Activated T-helper 1 cell treated with anti-CD3 and anti-CD28 coated beads, Interleukin-12 subunit alpha, Interleukin-12 subunit beta, Interleukin-2, Interleukin-4 antibody, amounts not matched to agents 30 ng/mL and 10 ng/mL and 1 ng/mL, durations not matched to agents 14 hours and 24 hours and 36 hours (primary cell): ENCODE data around the gene CEACAM16. TPM values are rescaled to one million over a fixed set of nuclear protein-coding genes. Genes with fewer than 3 reads are reported as not detected.

Experiments used
- DNase-seq: peaks from one replicate; pipeline ENCODE4 v3.0.0; 2021; ENCODE audit warnings: low spot score
- H3K27ac Mint-ChIP-seq: one replicate; pipeline ENCODE4 v1.8.0; 2021; ENCODE audit warnings: mild to moderate bottlenecking, mixed read lengths
- H3K27me3 Mint-ChIP-seq: one replicate; pipeline ENCODE4 v1.8.0; 2022; ENCODE audit warnings: mild to moderate bottlenecking, moderate library complexity, mixed read lengths; ENCODE audit not compliant: insufficient read depth
- H3K36me3 Mint-ChIP-seq: one replicate; pipeline ENCODE4 v1.8.0; 2021; ENCODE audit warnings: low read depth, mixed read lengths
- H3K4me1 Mint-ChIP-seq: one replicate; pipeline ENCODE4 v1.8.0; 2021; ENCODE audit warnings: low read depth, mixed read lengths
- H3K4me3 Mint-ChIP-seq: one replicate; pipeline ENCODE4 v1.8.0; 2021; ENCODE audit warnings: mild to moderate bottlenecking, moderate library complexity, mixed read lengths
- H3K9me3 Mint-ChIP-seq: one replicate; pipeline ENCODE4 v1.8.0; 2021; ENCODE audit warnings: mixed read lengths
- intact Hi-C: fragments of 100-400 bp; cut with micrococcal nuclease; formaldehyde crosslinking; loops from one replicate; pipeline ENCODE4 v1.15.1; 2024
- total RNA-seq: library from RNA; stranded (reverse); gene quantifications from 2 replicates; pipeline ENCODE4 v1.2.3, GENCODE V29; 2022

CEACAM16 gene
- total RNA-seq, 1 donor from 2014 or later, result not detected

DNA sequence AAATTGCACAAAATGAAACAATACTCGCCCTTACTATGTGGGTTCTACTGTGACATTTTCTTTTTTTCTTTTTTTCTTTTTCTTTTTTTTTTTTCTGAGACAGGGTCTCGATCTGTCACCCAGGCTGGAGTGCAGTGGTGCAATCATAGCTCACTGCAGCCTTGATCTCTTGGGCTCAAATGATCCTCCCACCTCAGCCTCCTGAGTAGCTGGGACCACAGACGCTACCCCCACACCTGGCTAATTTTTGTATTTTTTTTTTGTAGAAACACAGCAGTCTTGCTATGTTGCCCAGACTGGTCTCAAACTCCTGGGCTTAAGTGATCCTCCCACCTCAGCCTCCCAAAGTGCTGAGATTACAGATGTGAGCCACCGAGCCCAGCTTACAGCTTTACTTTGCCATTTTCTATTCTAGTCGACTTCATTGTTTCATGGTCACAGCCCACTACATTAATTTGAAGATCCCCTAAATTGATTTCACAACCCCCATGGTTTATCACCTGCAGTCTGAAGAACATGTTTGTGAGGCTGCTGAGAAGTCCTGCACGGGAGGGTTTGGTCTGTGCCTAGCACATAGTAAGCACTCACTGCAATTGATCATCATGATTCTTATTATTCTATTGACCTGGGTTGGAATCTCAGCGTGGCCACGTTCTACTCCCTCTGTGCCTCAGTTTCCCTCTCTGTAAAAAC lies 53.3 kb downstream of the CEACAM16 start:
- peaks cover 60% of the 10 kb centered on the region for H3K4me1 Mint-ChIP-seq
- no peaks in the 10 kb centered on the region for H3K27me3 Mint-ChIP-seq
- DNase-seq, result no peak
- H3K27ac Mint-ChIP-seq, result peak overlapping the region; percentile 90
- intact Hi-C loops, result loop anchor here (5.0 kb wide), 1 partner anchor 250 kb away; the partner anchor contains the start of gene RELB
- H3K4me3 Mint-ChIP-seq, result peak overlapping the region; percentile 88
- H3K36me3 Mint-ChIP-seq, result peaks cover 50% of the 10 kb centered on the region
- H3K9me3 Mint-ChIP-seq, result no peaks in the 10 kb centered on the region

DNA sequence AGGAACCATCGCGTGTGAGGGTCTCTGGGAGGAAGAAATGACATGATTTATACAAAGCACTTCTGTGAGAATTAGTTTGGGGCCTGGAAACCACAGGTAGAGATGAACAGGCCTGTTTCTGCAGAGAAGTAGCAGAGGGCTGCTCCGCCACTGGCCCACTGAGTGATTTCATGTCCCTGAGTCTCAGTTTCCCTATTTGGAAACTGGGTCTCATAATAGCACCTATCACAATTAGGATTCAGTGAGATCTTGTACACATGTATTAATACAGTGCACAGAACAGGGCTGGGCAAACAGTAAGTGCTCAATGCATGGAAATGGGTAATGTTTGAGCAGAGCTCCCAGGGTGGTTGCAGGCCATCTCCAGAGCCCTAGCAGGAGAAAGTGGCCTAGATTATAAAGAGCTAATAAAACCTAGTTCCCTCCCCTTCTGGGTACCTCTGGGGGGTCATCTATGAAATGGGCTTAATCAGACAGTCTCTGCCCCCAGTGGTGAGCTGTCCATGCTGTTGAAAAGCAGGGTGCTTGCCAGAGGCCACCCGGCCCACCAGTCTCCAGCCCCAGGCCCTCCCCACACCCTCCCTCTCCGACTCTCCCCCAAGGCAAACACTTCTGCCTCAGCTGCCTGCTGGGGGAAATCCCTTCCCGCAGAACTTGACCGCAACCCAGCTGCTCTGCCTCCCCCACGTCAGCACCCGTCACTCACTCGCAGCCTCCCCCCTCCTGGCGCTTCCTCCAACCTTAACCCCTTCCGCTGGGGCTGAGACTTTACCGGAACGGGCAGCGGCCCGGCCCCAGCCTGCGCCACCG lies 54.1 kb downstream of the CEACAM16 start:
- H3K36me3 Mint-ChIP-seq, result peaks cover 53% of the 10 kb centered on the region
- no peaks in the 10 kb centered on the region for H3K9me3 Mint-ChIP-seq
- peak overlapping the region; percentile 88 for H3K4me3 Mint-ChIP-seq
- peak; percentile 95 for DNase-seq
- H3K4me1 Mint-ChIP-seq, result peaks cover 60% of the 10 kb centered on the region
- H3K27ac Mint-ChIP-seq, result peak overlapping the region; percentile 90
- H3K27me3 Mint-ChIP-seq, result no peaks in the 10 kb centered on the region
- intact Hi-C loops, result loop anchor here (1.0 to 5.0 kb wide), 5 partner anchors 17 to 249 kb away; partner anchors contain the start of gene RELB

GRCh38 chr19:44753626-44753931 lies 54.6 kb downstream of the CEACAM16 start:
- Mint-ChIP-seq H3K27ac (peak overlapping the region; percentile 90), H3K36me3 (peaks cover 56% of the 10 kb centered on the region), H3K4me3 (peak overlapping the region; percentile 88), H3K9me3 (no peaks in the 10 kb centered on the region), H3K4me1 (peaks cover 60% of the 10 kb centered on the region), H3K27me3 (no peaks in the 10 kb centered on the region)
- DNase-seq, result no peak
- intact Hi-C loops, result loop anchor here (1.0 to 5.0 kb wide), 5 partner anchors 17 to 249 kb away; partner anchors contain the start of gene RELB

- intact Hi-C loops, result loop anchor here (1.0 to 5.0 kb wide), 6 partner anchors 16 to 248 kb away; partner anchors contain the start of genes CLPTM1 and RELB
- no peaks in the 10 kb centered on the region for H3K27me3 Mint-ChIP-seq
- H3K4me1 Mint-ChIP-seq, result peaks cover 60% of the 10 kb centered on the region
- H3K27ac Mint-ChIP-seq, result peak overlapping the region; percentile 90
- DNase-seq, result peak; percentile 79
- no peaks in the 10 kb centered on the region for H3K9me3 Mint-ChIP-seq
- H3K36me3 Mint-ChIP-seq, result peaks cover 58% of the 10 kb centered on the region
- H3K4me3 Mint-ChIP-seq, result peak overlapping the region; percentile 88
Measured at GRCh38 chr19:44753932-44754749, 55.2 kb downstream of the CEACAM16 start.

GRCh38 chr19:44754750-44755080 lies 55.8 kb downstream of the CEACAM16 start:
- no peak for DNase-seq
- intact Hi-C loops, result loop anchor here (1.0 to 5.0 kb wide), 2 partner anchors 201 to 248 kb away; partner anchors contain the start of genes CLPTM1 and RELB
- peak overlapping the region; percentile 88 for H3K4me3 Mint-ChIP-seq
- H3K36me3 Mint-ChIP-seq, result peaks cover 56% of the 10 kb centered on the region
- peak overlapping the region; percentile 90 for H3K27ac Mint-ChIP-seq
- H3K4me1 Mint-ChIP-seq, result peaks cover 57% of the 10 kb centered on the region
- no peaks in the 10 kb centered on the region for H3K27me3 Mint-ChIP-seq
- H3K9me3 Mint-ChIP-seq, result no peaks in the 10 kb centered on the region

DNA sequence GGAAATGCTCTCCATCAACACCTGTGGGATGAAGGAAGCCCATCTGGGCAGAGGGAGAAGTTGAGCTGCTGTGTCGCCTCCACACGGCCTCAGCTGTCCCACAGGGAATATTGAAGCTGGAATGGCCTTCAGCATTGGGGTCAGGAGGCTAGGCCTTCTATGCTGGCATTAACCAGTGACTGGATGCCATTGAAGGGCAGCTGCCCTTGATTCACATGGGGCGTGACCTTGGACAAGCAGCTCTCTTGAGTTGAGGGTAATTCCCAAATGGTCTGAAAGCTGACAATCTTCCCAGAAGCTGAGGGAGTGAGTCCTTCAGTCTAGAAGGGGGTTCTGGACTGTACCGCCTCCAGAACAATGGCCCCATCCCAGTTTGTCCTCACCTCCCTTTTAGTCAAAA lies 56.3 kb downstream of the CEACAM16 start:
- H3K4me3 Mint-ChIP-seq, result peak overlapping the region; percentile 88
- peak overlapping the region; percentile 90 for H3K27ac Mint-ChIP-seq
- no peaks in the 10 kb centered on the region for H3K9me3 Mint-ChIP-seq
- no peak for DNase-seq
- peaks cover 59% of the 10 kb centered on the region for H3K36me3 Mint-ChIP-seq
- H3K4me1 Mint-ChIP-seq, result peaks cover 56% of the 10 kb centered on the region
- intact Hi-C loops, result no loop called here
- H3K27me3 Mint-ChIP-seq, result no peaks in the 10 kb centered on the region

GRCh38 chr19:44756089-44756562 lies 57.2 kb downstream of the CEACAM16 start:
- H3K36me3 Mint-ChIP-seq, result peaks cover 57% of the 10 kb centered on the region
- H3K4me1 Mint-ChIP-seq, result peaks cover 47% of the 10 kb centered on the region
- no peaks in the 10 kb centered on the region for H3K27me3 Mint-ChIP-seq
- no peaks in the 10 kb centered on the region for H3K9me3 Mint-ChIP-seq
- H3K27ac Mint-ChIP-seq, result peak overlapping the region; percentile 52
- intact Hi-C loops, result no loop called here
- peak overlapping the region; percentile 22 for H3K4me3 Mint-ChIP-seq
- DNase-seq, result no peak

DNA sequence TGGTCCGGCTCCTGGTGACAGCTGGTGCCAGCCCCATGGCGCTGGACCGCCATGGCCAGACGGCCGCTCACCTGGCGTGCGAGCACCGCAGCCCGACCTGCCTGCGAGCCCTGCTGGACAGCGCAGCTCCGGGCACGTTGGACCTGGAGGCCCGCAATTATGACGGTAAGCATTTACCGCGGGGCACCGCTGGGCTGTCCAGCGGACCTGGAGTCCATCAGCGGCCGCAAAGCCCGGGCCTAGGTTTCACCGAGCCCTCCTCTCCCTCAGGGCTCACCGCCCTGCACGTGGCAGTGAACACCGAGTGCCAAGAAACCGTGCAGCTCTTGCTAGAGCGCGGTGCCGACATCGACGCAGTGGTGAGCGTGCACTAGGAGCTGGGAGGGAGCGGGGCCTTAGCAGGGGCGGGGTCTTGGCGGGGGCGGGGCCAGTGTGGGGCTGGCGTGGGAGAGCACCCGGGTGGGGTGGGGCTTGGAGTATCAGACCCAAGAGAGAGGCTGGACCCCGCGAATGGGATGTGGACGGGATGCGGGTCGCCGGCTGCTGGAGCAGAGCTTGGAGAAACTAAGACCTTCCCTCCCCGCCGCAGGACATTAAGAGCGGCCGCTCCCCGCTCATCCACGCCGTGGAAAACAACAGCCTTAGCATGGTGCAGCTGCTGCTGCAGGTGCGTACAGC lies 58.2 kb downstream of the CEACAM16 start:
- no peak for DNase-seq
- H3K27me3 Mint-ChIP-seq, result no peaks in the 10 kb centered on the region
- H3K9me3 Mint-ChIP-seq, result no peaks in the 10 kb centered on the region
- H3K27ac Mint-ChIP-seq, result no peak overlapping the region
- H3K36me3 Mint-ChIP-seq, result peaks cover 48% of the 10 kb centered on the region
- intact Hi-C loops, result no loop called here
- no peak overlapping the region for H3K4me3 Mint-ChIP-seq
- peaks cover 40% of the 10 kb centered on the region for H3K4me1 Mint-ChIP-seq

DNA sequence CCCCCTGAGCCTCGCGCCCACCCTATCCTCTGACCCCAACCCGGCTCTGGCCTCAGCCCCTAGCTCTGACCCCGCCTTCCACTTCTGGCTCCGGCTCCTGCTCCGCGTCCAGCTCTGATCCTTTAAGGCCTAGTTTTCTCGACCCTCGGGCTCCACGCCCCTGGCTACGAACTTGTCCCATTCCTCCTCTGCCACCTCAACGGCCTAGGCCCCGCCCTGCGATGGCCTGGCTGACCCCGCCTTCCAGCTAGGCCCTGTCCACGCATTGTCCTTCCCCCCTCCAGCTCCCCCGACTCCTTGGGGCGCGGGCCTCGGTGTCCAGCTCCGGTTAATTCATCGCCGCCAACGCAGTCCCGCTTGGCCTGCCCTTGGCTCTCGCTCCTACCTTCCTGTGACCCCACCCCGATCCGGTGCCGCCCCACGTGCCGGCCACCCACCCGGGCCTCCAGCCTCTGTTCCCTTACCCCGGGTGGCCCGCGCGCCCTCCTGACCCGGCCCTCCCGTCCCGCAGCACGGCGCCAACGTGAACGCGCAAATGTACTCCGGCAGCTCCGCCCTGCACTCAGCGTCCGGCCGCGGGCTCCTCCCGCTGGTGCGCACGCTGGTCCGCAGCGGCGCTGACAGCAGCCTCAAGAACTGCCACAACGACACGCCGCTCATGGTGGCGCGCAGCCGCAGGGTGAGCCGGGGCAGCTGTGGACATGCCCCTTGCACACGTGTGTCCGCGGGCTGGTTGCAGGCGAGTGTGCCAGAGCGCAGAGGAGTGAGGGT lies 59.0 kb downstream of the CEACAM16 start:
- no peaks in the 10 kb centered on the region for H3K27me3 Mint-ChIP-seq
- H3K4me1 Mint-ChIP-seq, result peaks cover 36% of the 10 kb centered on the region
- DNase-seq, result no peak
- H3K9me3 Mint-ChIP-seq, result no peaks in the 10 kb centered on the region
- no peak overlapping the region for H3K4me3 Mint-ChIP-seq
- intact Hi-C loops, result no loop called here
- H3K36me3 Mint-ChIP-seq, result peaks cover 43% of the 10 kb centered on the region
- H3K27ac Mint-ChIP-seq, result peak overlapping the region; percentile 67

- no peak for DNase-seq
- Mint-ChIP-seq H3K4me1 (peaks cover 38% of the 10 kb centered on the region), H3K27me3 (no peaks in the 10 kb centered on the region), H3K4me3 (no peak overlapping the region), H3K9me3 (no peaks in the 10 kb centered on the region), H3K27ac (peak overlapping the region; percentile 67), H3K36me3 (peaks cover 45% of the 10 kb centered on the region)
- intact Hi-C loops, result no loop called here
Measured at GRCh38 chr19:44758596-44758995, 59.6 kb downstream of the CEACAM16 start.

- Mint-ChIP-seq H3K4me1 (peaks cover 39% of the 10 kb centered on the region), H3K27me3 (no peaks in the 10 kb centered on the region), H3K36me3 (peaks cover 44% of the 10 kb centered on the region), H3K27ac (no peak overlapping the region), H3K9me3 (no peaks in the 10 kb centered on the region), H3K4me3 (no peak overlapping the region)
- no peak for DNase-seq
- intact Hi-C loops, result no loop called here
Measured at GRCh38 chr19:44759083-44759804, 60.3 kb downstream of the CEACAM16 start.
